ENCODE measurements around the gene UGT1A4. TPM values are rescaled to one million over a fixed set of nuclear protein-coding genes. Genes with fewer than 3 reads are reported as not detected.

The UGT1A4 gene
- total and polyA plus RNA-seq, 2 donors (not counting 1 experiment from before 2014, with no cell fraction given): not detected

- no peak overlapping the region for H3K4me3 ChIP-seq (replicated peaks in 1 of 4; ENCODE audit: control extremely low read depth in 1 of 4, insufficient read depth in 1 of 4, low read depth in 3 of 4, low read length in 4 of 4)
- no peak overlapping the region for H3K4me2 ChIP-seq (ENCODE audit: extremely low read depth, insufficient read depth, low read length)
- H4K20me1 ChIP-seq (ENCODE audit: control insufficient read depth, extremely low read depth, insufficient read depth, low read length): no peaks in the 10 kb centered on the region
- H3K9me3 ChIP-seq (ENCODE audit: control insufficient read depth, insufficient read depth, low read depth, low read length): no peaks in the 10 kb centered on the region
- H3K79me2 ChIP-seq (ENCODE audit: control insufficient read depth, insufficient read depth, low read length): no peaks in the 10 kb centered on the region
- peaks cover 4% of the 10 kb centered on the region for H3K27me3 ChIP-seq (ENCODE audit: control insufficient read depth, insufficient read depth, low read length)
- no peak for DNase-seq (ENCODE audit: low read depth in 2 of 2)
- H3K27ac ChIP-seq (ENCODE audit: insufficient read depth, low read length): no peak overlapping the region
- no peaks in the 10 kb centered on the region for H3K36me3 ChIP-seq (ENCODE audit: control insufficient read depth, insufficient read depth, low read length)
- H2AFZ ChIP-seq (ENCODE audit: low read length): no peak overlapping the region
- TF ChIP-seq CTCF (conservative IDR thresholded peaks at IDR 0.05 in 1 of 2, IDR thresholded peaks at IDR 0.05 in 1 of 2; ENCODE audit: low read depth in 1 of 2, low read length in 2 of 2): no peak
- no peak for TF ChIP-seq EZH2 (IDR thresholded peaks at IDR 0.05; ENCODE audit: low read length, missing control alignments)
- H3K4me1 ChIP-seq (ENCODE audit: control insufficient read depth, extremely low read depth, insufficient read depth, low read length): no peaks in the 10 kb centered on the region
- no peak overlapping the region for H3K9ac ChIP-seq (ENCODE audit: insufficient read depth, low read length)
Measured at GRCh38 chr2:233817995-233818638, 99.6 kb downstream of the UGT1A4 start.

GRCh38 chr2:233818639-233819621, 100.4 kb downstream of the UGT1A4 start:
- no peak for TF ChIP-seq EZH2 (IDR thresholded peaks at IDR 0.05; ENCODE audit: low read length, missing control alignments)
- TF ChIP-seq CTCF (conservative IDR thresholded peaks at IDR 0.05 in 1 of 2, IDR thresholded peaks at IDR 0.05 in 1 of 2; ENCODE audit: low read depth in 1 of 2, low read length in 2 of 2): no peak
- no peak overlapping the region for H2AFZ ChIP-seq (ENCODE audit: low read length)

More at GRCh38 chr2:233818639-233819621, 100.4 kb downstream of the UGT1A4 start:
- no peaks in the 10 kb centered on the region for H3K36me3 ChIP-seq (ENCODE audit: control insufficient read depth, insufficient read depth, low read length)
- H3K9me3 ChIP-seq (ENCODE audit: control insufficient read depth, insufficient read depth, low read depth, low read length): no peaks in the 10 kb centered on the region
- DNase-seq (ENCODE audit: low read depth in 2 of 2): no peak
- peaks cover 4% of the 10 kb centered on the region for H3K27me3 ChIP-seq (ENCODE audit: control insufficient read depth, insufficient read depth, low read length)
- no peak overlapping the region for H3K4me3 ChIP-seq (replicated peaks in 1 of 4; ENCODE audit: control extremely low read depth in 1 of 4, insufficient read depth in 1 of 4, low read depth in 3 of 4, low read length in 4 of 4)
- no peak overlapping the region for H3K27ac ChIP-seq (ENCODE audit: insufficient read depth, low read length)
- H4K20me1 ChIP-seq (ENCODE audit: control insufficient read depth, extremely low read depth, insufficient read depth, low read length): no peaks in the 10 kb centered on the region
- no peaks in the 10 kb centered on the region for H3K4me1 ChIP-seq (ENCODE audit: control insufficient read depth, extremely low read depth, insufficient read depth, low read length)
- H3K9ac ChIP-seq (ENCODE audit: insufficient read depth, low read length): no peak overlapping the region
- H3K4me2 ChIP-seq (ENCODE audit: extremely low read depth, insufficient read depth, low read length): no peak overlapping the region
- H3K79me2 ChIP-seq (ENCODE audit: control insufficient read depth, insufficient read depth, low read length): no peaks in the 10 kb centered on the region
